ENCODE results near the gene PRKG1.

The PRKG1 gene

GRCh38 chr10:51861731-51862130 is 787.4 kb downstream of the PRKG1 start:
- no peak for TF ChIP-seq CTCF (IDR thresholded peaks at IDR 0.05; ENCODE audit: borderline replicate concordance, insufficient read depth, low read depth, low read length)
- H3K4me3 ChIP-seq (ENCODE audit: low read depth, low read length), result no peak overlapping the region

DNA sequence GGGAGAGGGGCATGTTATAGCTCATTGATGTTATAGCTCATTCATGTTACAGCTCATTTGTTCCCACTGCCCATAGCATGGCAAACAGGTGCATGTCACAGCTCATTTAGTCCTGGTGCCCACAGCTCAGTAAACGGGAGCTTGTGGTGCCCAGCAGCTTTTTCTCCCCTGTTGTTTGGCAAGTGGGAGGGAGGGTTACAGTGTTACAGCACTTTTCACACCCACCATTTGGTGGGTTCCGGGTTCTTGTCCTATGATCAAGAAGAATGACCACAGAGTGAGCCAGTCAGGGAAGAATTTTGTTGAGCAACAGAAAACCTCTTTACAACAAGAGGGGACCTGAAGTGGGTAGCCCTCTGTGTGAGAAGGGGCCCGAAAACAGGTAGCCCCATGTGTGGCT is 787.9 kb downstream of the PRKG1 start:
- no peak overlapping the region for H3K4me3 ChIP-seq (ENCODE audit: low read depth, low read length)
- no peak for TF ChIP-seq CTCF (IDR thresholded peaks at IDR 0.05; ENCODE audit: borderline replicate concordance, insufficient read depth, low read depth, low read length)

GRCh38 chr10:51867956-51868355 is 793.7 kb downstream of the PRKG1 start:
- H3K4me3 ChIP-seq (ENCODE audit: low read depth, low read length), result no peak overlapping the region
- no peak for TF ChIP-seq CTCF (IDR thresholded peaks at IDR 0.05; ENCODE audit: borderline replicate concordance, insufficient read depth, low read depth, low read length)

DNA sequence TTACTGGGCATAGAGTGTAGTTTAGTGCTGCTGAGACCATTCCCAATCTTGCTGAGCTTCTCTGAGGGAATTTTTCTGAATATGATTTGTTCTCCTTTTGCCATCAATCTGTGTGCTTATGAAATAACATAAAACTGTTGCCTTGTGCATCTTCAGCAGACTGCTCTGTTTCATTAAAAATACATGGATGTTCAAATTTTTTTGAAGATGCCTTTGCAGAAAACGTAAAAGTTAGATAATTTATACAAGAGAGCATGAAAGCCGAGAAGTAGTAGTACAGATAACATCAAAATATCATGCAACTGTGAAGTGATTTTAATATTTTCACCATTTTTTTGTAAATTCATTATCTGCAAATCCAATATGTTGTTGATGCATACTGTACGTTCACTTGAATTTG is 799.8 kb downstream of the PRKG1 start:
- H3K4me3 ChIP-seq (ENCODE audit: low read depth, low read length), result no peak overlapping the region
- TF ChIP-seq CTCF (IDR thresholded peaks at IDR 0.05; ENCODE audit: borderline replicate concordance, insufficient read depth, low read depth, low read length), result no peak

DNA sequence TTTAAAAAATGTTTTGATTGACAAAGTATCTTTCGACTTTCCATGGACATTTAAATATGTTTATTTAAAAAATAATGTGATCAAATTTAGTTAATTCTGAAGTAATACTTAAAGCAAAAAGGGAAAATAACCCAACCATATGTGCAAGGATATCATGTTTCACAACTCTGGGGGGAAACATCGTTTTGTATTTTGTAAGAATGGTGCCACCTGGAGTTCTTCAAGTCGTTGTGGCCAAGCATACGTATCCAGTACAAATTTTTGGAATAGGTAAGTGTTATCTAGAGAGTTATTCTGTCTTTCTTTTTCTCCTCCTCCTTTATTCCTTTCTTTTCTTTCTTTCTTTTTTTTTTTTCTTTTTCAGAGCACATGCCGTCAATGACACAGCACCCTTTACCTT is 801.3 kb downstream of the PRKG1 start:
- TF ChIP-seq CTCF (IDR thresholded peaks at IDR 0.05; ENCODE audit: borderline replicate concordance, insufficient read depth, low read depth, low read length), result no peak
- H3K4me3 ChIP-seq (ENCODE audit: low read depth, low read length), result no peak overlapping the region

DNA sequence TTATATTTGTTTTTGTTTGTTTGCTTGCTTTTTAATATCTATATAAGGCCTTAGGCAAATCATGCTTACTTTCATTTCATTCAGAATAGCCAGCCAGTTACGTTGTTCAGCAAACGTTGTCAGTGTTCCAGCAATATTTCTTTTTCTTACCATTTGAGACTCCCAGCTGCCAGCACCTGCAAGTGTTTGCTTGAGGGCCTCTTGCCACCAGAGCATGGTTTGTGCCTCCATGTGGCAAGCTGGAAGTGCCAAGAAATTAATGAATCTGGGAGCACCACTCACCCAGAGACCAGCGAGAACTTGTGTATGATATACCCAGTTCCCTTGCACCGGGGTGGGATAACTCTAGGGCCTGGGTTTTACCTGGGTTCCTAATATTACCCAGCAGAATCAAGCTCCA is 802.2 kb downstream of the PRKG1 start:
- no peak for TF ChIP-seq CTCF (IDR thresholded peaks at IDR 0.05; ENCODE audit: borderline replicate concordance, insufficient read depth, low read depth, low read length)
- H3K4me3 ChIP-seq (ENCODE audit: low read depth, low read length), result no peak overlapping the region

- no peak overlapping the region for H3K4me3 ChIP-seq (ENCODE audit: low read depth, low read length)
- no peak for TF ChIP-seq CTCF (IDR thresholded peaks at IDR 0.05; ENCODE audit: borderline replicate concordance, insufficient read depth, low read depth, low read length)
These were observed 802.7 kb downstream of the PRKG1 start for GRCh38 chr10:51876979-51877378.
